ENCODE measurements around the gene NR1I3.

NR1I3 gene

GRCh38 chr1:161201836-161202712, 35.9 kb downstream of the NR1I3 start, which contains the start of gene NDUFS2:
Gene NDUFS2 (plus strand): TSS chr1:161202367. CDS start chr1:161202386, 19 bp downstream.
- peak; percentile 99 for DNase-seq (ENCODE audit: low read depth)
- peak within 1 kb of the TSS; percentile 66 for H3K4me3 ChIP-seq (ENCODE audit: low read length)
- TF ChIP-seq CTCF (conservative IDR thresholded peaks at IDR 0.05; ENCODE audit: low read length): peak; percentile 33

GRCh38 chr1:161200992-161201835, 36.8 kb downstream of the NR1I3 start:
- no peak for TF ChIP-seq CTCF (conservative IDR thresholded peaks at IDR 0.05; ENCODE audit: low read length)
- peak; percentile 85 for DNase-seq (ENCODE audit: low read depth)
- H3K4me3 ChIP-seq (ENCODE audit: low read length): peak overlapping the region; percentile 63

GRCh38 chr1:161200421-161200991, 37.5 kb downstream of the NR1I3 start:
- DNase-seq (ENCODE audit: low read depth): no peak
- no peak overlapping the region for H3K4me3 ChIP-seq (ENCODE audit: low read length)
- no peak for TF ChIP-seq CTCF (conservative IDR thresholded peaks at IDR 0.05; ENCODE audit: low read length)

GRCh38 chr1:161199506-161200139, 38.4 kb downstream of the NR1I3 start:
- no peak for TF ChIP-seq CTCF (conservative IDR thresholded peaks at IDR 0.05; ENCODE audit: low read length)
- peak overlapping the region; percentile 29; the same call in 1 of the 2 replicates for H3K4me3 ChIP-seq (ENCODE audit: low read length)
- no peak for DNase-seq (ENCODE audit: low read depth)

GRCh38 chr1:161198897-161199431, 39.0 kb downstream of the NR1I3 start, which contains the start of gene ADAMTS4:
Gene ADAMTS4 (minus strand): TSS chr1:161199054. CDS start chr1:161198627, 427 bp downstream.
- TF ChIP-seq CTCF (conservative IDR thresholded peaks at IDR 0.05; ENCODE audit: low read length): no peak
- DNase-seq (ENCODE audit: low read depth): peak; percentile 90
- peak within 1 kb of the TSS; percentile 70 for H3K4me3 ChIP-seq (ENCODE audit: low read length)

- H3K4me3 ChIP-seq (ENCODE audit: low read length): peak overlapping the region; percentile 70
- peak; percentile 41 for DNase-seq (ENCODE audit: low read depth)
- no peak; the same call in 1 of the 2 replicates for TF ChIP-seq CTCF (conservative IDR thresholded peaks at IDR 0.05; ENCODE audit: low read length)
Measured at GRCh38 chr1:161198194-161198896, 39.7 kb downstream of the NR1I3 start.

Measured in AG10803 (cell line).